Mucosa of stomach (tissue), 1 donor: ENCODE measurements around the gene ZC3H6.
A peak's percentile ranks its signal among the peaks of the same experiment; 100 is the strongest.

Experiments
- H3K27me3 ChIP-seq: one replicate; pipeline ENCODE4 v1.7.0; 2013; ENCODE audit warnings: mild to moderate bottlenecking, low read length; ENCODE audit not compliant: control insufficient read depth, insufficient read depth
- H3K36me3 ChIP-seq: one replicate; pipeline ENCODE4 v1.7.0; 2013; ENCODE audit warnings: low read length; ENCODE audit not compliant: control insufficient read depth, insufficient read depth
- H3K4me1 ChIP-seq: one replicate; pipeline ENCODE4 v1.7.0; 2013; ENCODE audit warnings: mild to moderate bottlenecking, low read length; ENCODE audit not compliant: control insufficient read depth, insufficient read depth
- H3K4me3 ChIP-seq: one replicate; pipeline ENCODE4 v1.7.0; 2013; ENCODE audit warnings: low read length
- H3K9ac ChIP-seq: one replicate; pipeline ENCODE4 v1.7.0; 2013; ENCODE audit warnings: mild to moderate bottlenecking, low read length, moderate library complexity
- H3K9me3 ChIP-seq: one replicate; pipeline ENCODE4 v1.7.0; 2013; ENCODE audit warnings: mild to moderate bottlenecking, low read length, moderate library complexity; ENCODE audit not compliant: control insufficient read depth
- donor health status: Pancreatic carcinoma.

ZC3H6 gene

DNA sequence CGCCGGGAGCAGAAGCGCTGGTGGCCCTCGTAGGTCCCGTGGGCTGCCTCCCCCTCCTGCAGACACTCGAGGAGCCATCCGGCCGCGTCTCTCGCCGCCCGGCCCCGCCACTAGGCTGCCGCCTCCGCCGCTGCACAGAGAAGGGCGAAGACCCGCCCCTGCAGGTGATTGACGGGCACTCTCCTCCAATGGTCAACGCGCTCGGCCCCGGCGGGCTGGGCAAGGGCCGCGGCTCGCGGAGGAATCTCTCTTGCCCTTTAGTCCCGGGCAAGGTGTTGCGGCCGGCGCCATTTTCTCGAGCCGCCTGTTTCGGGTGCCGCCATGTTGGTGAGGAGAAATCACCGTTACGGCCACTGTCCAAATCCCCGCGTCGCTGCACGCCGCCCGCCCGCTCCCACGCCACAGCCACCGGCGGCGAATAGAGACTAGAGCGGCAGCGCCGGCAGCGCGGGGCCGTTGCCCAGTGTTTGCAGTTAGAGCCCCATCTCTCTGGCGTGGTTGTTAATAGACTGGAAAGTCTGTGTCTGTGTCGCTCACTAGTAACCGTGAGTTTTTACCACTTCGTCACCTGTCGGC is at the start of gene ZC3H6:
Gene ZC3H6, plus strand, starts transcription at position 287 of the 576 bp plus-strand sequence. CDS start 398 bp downstream, outside the sequence.
- H3K27me3 ChIP-seq = no peaks in the 10 kb centered on the region
- no peaks in the 10 kb centered on the region for H3K4me1 ChIP-seq

DNA sequence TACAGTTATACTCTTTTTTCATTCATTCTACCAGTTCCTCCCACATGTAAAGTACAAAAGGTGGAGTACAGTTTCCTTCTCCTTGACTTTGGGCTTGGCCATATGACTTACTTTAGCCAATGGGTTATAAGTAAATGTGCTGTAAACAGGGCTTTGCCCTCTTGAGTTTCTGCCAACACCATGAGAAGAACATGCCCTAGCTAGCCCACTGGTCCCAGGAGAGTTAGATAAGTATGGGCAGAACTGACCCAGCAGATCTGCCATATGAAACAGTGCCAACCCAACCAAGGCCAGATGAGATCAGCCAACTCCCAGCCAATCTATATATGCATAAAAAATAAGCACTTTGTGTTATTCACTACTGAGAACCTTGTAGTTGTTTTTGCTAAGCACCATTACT is 46.0 kb upstream of the ZC3H6 start:
- Histone ChIP-seq H3K9me3 (no peaks in the 10 kb centered on the region), H3K9ac (no peak overlapping the region), H3K4me3 (no peak overlapping the region), H3K27me3 (no peaks in the 10 kb centered on the region), H3K4me1 (no peaks in the 10 kb centered on the region), H3K36me3 (no peaks in the 10 kb centered on the region)

More for the DNA sequence above, at the start of gene ZC3H6:
- H3K9ac ChIP-seq = peak within 1 kb of the TSS; percentile 100
- H3K4me3 ChIP-seq = peak within 1 kb of the TSS; percentile 98
- no peaks in the 10 kb centered on the region for H3K36me3 ChIP-seq
- no peaks in the 10 kb centered on the region for H3K9me3 ChIP-seq

GRCh38 chr2:112230371-112230770 is 45.0 kb upstream of the ZC3H6 start:
- H3K36me3 ChIP-seq = no peaks in the 10 kb centered on the region
- H3K9me3 ChIP-seq = no peaks in the 10 kb centered on the region

DNA sequence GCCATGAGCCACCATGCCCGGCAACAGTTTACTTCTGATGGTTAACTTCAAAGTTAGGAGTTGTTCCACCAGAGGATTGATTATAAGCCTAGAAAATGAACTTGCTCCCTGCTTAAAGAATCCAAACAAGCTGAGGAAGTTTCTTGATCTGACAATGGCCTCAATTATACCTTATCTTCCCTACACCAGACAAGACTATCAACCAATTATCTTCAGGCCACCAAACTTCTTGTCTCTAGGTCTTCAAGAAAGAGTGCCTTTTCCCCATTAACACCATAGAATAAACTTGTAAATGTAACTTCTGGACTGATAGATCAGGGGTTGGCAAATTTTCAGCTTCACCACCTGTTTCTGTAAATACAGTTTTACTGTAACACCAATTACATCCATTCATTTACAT is 35.5 kb upstream of the ZC3H6 start:
- H3K36me3 ChIP-seq = no peaks in the 10 kb centered on the region
- H3K27me3 ChIP-seq = no peaks in the 10 kb centered on the region
- no peaks in the 10 kb centered on the region for H3K9me3 ChIP-seq
- H3K4me1 ChIP-seq = no peaks in the 10 kb centered on the region
- no peak overlapping the region for H3K9ac ChIP-seq
- H3K4me3 ChIP-seq = no peak overlapping the region

More at GRCh38 chr2:112230371-112230770, 45.0 kb upstream of the ZC3H6 start:
- Histone ChIP-seq H3K9ac (no peak overlapping the region), H3K27me3 (no peaks in the 10 kb centered on the region), H3K4me1 (no peaks in the 10 kb centered on the region), H3K4me3 (no peak overlapping the region)

- H3K27me3 ChIP-seq = no peaks in the 10 kb centered on the region
- H3K4me1 ChIP-seq = no peaks in the 10 kb centered on the region
- H3K36me3 ChIP-seq = no peaks in the 10 kb centered on the region
- H3K4me3 ChIP-seq = no peak overlapping the region
- H3K9ac ChIP-seq = no peak overlapping the region
- H3K9me3 ChIP-seq = no peaks in the 10 kb centered on the region
These were observed 33.0 kb upstream of the ZC3H6 start for GRCh38 chr2:112242384-112242783.

DNA sequence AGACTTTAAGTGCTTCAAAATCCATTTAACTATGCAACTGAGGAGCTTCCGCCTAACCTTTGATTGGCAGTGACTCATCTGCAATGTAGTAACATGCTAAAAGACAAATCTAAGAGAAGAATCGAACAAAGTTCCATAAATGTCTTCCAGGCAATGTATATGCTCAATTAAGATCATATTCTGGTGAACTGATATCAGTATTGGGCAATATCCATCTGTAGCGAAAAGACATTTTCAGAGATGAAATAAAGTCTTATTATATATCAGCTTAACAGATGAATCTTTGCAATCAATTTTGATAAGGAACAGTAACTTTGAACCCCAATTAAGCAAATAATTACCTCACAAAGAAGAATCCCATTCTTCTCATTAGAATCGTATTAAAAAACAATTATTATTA is 32.2 kb upstream of the ZC3H6 start:
- H3K4me3 ChIP-seq = no peak overlapping the region
- no peaks in the 10 kb centered on the region for H3K27me3 ChIP-seq
- H3K36me3 ChIP-seq = no peaks in the 10 kb centered on the region
- no peak overlapping the region for H3K9ac ChIP-seq
- no peaks in the 10 kb centered on the region for H3K4me1 ChIP-seq
- no peaks in the 10 kb centered on the region for H3K9me3 ChIP-seq

GRCh38 chr2:112244854-112245253 is 30.5 kb upstream of the ZC3H6 start:
- Histone ChIP-seq H3K4me1 (no peaks in the 10 kb centered on the region), H3K4me3 (no peak overlapping the region), H3K27me3 (no peaks in the 10 kb centered on the region), H3K9me3 (no peaks in the 10 kb centered on the region), H3K9ac (no peak overlapping the region), H3K36me3 (no peaks in the 10 kb centered on the region)

GRCh38 chr2:112251271-112251670 is 24.1 kb upstream of the ZC3H6 start:
- peaks cover 5% of the 10 kb centered on the region for H3K4me1 ChIP-seq
- H3K9me3 ChIP-seq = no peaks in the 10 kb centered on the region
- no peak overlapping the region for H3K4me3 ChIP-seq
- H3K36me3 ChIP-seq = no peaks in the 10 kb centered on the region
- no peaks in the 10 kb centered on the region for H3K27me3 ChIP-seq
- H3K9ac ChIP-seq = no peak overlapping the region

DNA sequence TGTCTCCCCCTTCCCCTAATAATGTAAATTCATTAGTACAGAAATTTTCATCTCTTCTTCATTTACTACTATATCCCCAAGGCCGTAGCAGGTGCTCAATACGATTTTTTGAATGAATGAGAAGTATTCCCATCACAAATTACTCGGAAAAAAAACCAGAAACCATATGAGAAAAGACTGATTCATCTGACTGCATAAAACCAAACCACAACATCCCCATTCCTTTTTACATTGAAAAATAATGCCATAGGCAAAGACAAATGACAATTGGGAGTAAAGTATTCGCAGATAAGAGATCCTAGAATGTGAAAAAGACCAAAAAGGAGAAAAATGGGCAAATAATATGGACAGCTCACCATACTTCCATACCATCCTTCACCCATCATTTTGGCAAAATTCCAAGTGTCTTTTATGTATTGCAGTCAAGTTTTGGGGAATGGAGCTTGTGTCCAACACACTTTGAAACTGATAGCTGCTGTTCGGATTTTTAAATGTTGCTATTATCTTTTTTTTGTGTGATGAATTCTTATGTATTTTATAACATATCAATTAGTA is 22.1 kb upstream of the ZC3H6 start:
- no peak overlapping the region for H3K9ac ChIP-seq
- no peaks in the 10 kb centered on the region for H3K36me3 ChIP-seq
- H3K4me1 ChIP-seq = peaks cover 5% of the 10 kb centered on the region
- no peak overlapping the region for H3K4me3 ChIP-seq
- H3K27me3 ChIP-seq = no peaks in the 10 kb centered on the region
- H3K9me3 ChIP-seq = no peaks in the 10 kb centered on the region

- Histone ChIP-seq H3K4me1 (peaks cover 5% of the 10 kb centered on the region), H3K9me3 (no peaks in the 10 kb centered on the region), H3K36me3 (no peaks in the 10 kb centered on the region), H3K9ac (peak within 1 kb of the TSS; percentile 83), H3K27me3 (no peaks in the 10 kb centered on the region), H3K4me3 (peak within 1 kb of the TSS; percentile 68)
These were observed 20.7 kb upstream of the ZC3H6 start, which contains the start of gene ZC3H8 for GRCh38 chr2:112254466-112255240. Gene ZC3H8, minus strand, starts transcription at chr2:112255042. Its CDS starts 61 bp downstream, at chr2:112254981.

- Histone ChIP-seq H3K36me3 (no peaks in the 10 kb centered on the region), H3K27me3 (no peaks in the 10 kb centered on the region), H3K9me3 (no peaks in the 10 kb centered on the region), H3K4me3 (no peak overlapping the region), H3K4me1 (peaks cover 5% of the 10 kb centered on the region), H3K9ac (no peak overlapping the region)
These were observed 19.5 kb upstream of the ZC3H6 start for GRCh38 chr2:112255875-112256274.

DNA sequence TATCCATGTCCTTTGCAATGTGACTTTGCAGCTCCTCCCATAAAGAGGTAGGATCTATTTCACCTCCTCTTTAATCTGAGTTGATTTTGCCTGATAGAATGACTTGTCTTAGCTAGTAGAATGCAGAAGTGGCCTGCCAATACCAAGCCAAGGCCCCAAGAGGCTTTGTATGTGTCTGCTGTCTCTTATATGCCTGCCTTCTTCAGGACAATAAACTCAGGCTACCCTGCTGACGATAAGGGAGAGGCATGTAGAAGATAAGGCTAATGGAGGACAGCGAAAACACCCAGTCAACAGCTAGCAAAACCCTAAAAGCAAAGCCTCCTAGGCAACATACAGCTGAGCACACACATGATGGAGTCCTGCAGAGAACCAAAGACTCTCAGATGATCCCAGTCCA is 18.7 kb upstream of the ZC3H6 start:
- H3K9ac ChIP-seq = no peak overlapping the region

More for the DNA sequence above, 18.7 kb upstream of the ZC3H6 start:
- H3K4me1 ChIP-seq = peaks cover 5% of the 10 kb centered on the region
- no peak overlapping the region for H3K4me3 ChIP-seq
- no peaks in the 10 kb centered on the region for H3K27me3 ChIP-seq
- no peaks in the 10 kb centered on the region for H3K36me3 ChIP-seq
- no peaks in the 10 kb centered on the region for H3K9me3 ChIP-seq
